HG02938 (cell line): ENCODE data around the gene MSANTD1.

ENCODE experiments used
- ATAC-seq: cut with Tn5 transposase; IDR thresholded peaks from one replicate; pipeline ENCODE4 v1.9.1; 2021; ENCODE audit warnings: mild to moderate bottlenecking, moderate library complexity; ENCODE audit not compliant: unreplicated experiment

MSANTD1 gene

GRCh38 chr4:3301450-3302172, 52.7 kb downstream of the MSANTD1 start:
- no peak for ATAC-seq

GRCh38 chr4:3302173-3302785, 53.3 kb downstream of the MSANTD1 start:
- no peak for ATAC-seq

- ATAC-seq: no peak
These were observed 54.0 kb downstream of the MSANTD1 start for GRCh38 chr4:3302786-3303564.

- ATAC-seq: no peak
These were observed 54.5 kb downstream of the MSANTD1 start for GRCh38 chr4:3303565-3303824.

- no peak for ATAC-seq
These were observed 55.2 kb downstream of the MSANTD1 start for GRCh38 chr4:3303923-3304710.

GRCh38 chr4:3304831-3305609, 56.1 kb downstream of the MSANTD1 start:
- no peak for ATAC-seq

GRCh38 chr4:3305610-3306371, 56.8 kb downstream of the MSANTD1 start:
- no peak for ATAC-seq
